MCF 10A (cell line): ENCODE measurements around the gene CTRL. TPM values are rescaled to one million over a fixed set of nuclear protein-coding genes. Genes with fewer than 3 reads are reported as not detected.

ENCODE experiments used
- BruUV-seq: library from RNA; stranded (reverse); fragments of 400-500 nt; replicated peaks from 2 replicates; lab custom pipeline; 2021; lab: Mats Ljungman, UMichigan
- CTCF ChIA-PET: fragments of 300-600 bp; sonication (Branson Sonifier 250); formaldehyde crosslinking; extraction: SDS; loops from one replicate; lab custom pipeline; 2021; ENCODE audit warnings: antibody characterized with exemption, inconsistent platforms; lab: Yijun Ruan, JAX
- POLR2A ChIA-PET: fragments of 300-600, 350-650 bp; sonication (Branson Sonifier 250); formaldehyde crosslinking; extraction: SDS; loops from one replicate; lab custom pipeline; 2020; ENCODE audit warnings: antibody characterized with exemption, inconsistent platforms; lab: Yijun Ruan, JAX
- DNase-seq: peaks from one replicate; pipeline ENCODE4 v3.0.0-alpha.2; 2018; ENCODE audit not compliant: unreplicated experiment
- H3K27ac Mint-ChIP-seq: one replicate; pipeline ENCODE4 v1.8.0; 2022; ENCODE audit warnings: mild to moderate bottlenecking, low read depth, mixed read lengths; ENCODE audit not compliant: unreplicated experiment
- H3K27me3 Mint-ChIP-seq: one replicate; pipeline ENCODE4 v1.8.0; 2022; ENCODE audit warnings: mixed read lengths; ENCODE audit not compliant: insufficient read depth, unreplicated experiment
- H3K36me3 Mint-ChIP-seq: one replicate; pipeline ENCODE4 v1.8.0; 2022; ENCODE audit warnings: mild to moderate bottlenecking, moderate library complexity, mixed read lengths; ENCODE audit not compliant: insufficient read depth, unreplicated experiment
- H3K4me1 Mint-ChIP-seq: one replicate; pipeline ENCODE4 v1.8.0; 2022; ENCODE audit warnings: mixed read lengths; ENCODE audit not compliant: insufficient read depth, unreplicated experiment
- H3K4me3 Mint-ChIP-seq: one replicate; pipeline ENCODE4 v1.8.0; 2022; ENCODE audit warnings: mild to moderate bottlenecking, moderate library complexity, mixed read lengths; ENCODE audit not compliant: unreplicated experiment
- H3K9me3 Mint-ChIP-seq: one replicate; pipeline ENCODE4 v1.8.0; 2022; ENCODE audit warnings: mixed read lengths; ENCODE audit not compliant: unreplicated experiment
- CTCF ChIP-seq: fragments of 200-600 bp; IDR thresholded peaks from one replicate; pipeline ENCODE4 v1.8.0; 2022; ENCODE audit warnings: antibody characterized with exemption, mild to moderate bottlenecking; ENCODE audit not compliant: unreplicated experiment
- intact Hi-C: fragments of 100-400 bp; cut with micrococcal nuclease; formaldehyde crosslinking; loops from 2 replicates; pipeline ENCODE4 v1.14.1; 2022
- total RNA-seq: library from RNA; stranded (reverse); gene quantifications from 2 replicates; pipeline ENCODE4 v1.2.3, GENCODE V29; 2022

CTRL gene
- total RNA-seq, 1 experiment from 2014 or later = 1.6 TPM

- peak; percentile 19 for DNase-seq
- Mint-ChIP-seq H3K36me3 (peaks cover 22% of the 10 kb centered on the region), H3K4me1 (peaks cover 29% of the 10 kb centered on the region), H3K4me3 (peak overlapping the region; percentile 82), H3K9me3 (no peaks in the 10 kb centered on the region), H3K27ac (peak overlapping the region; percentile 77), H3K27me3 (no peaks in the 10 kb centered on the region)
- POLR2A ChIA-PET = interaction anchor here (0.6 to 5.0 kb wide), 8 partner anchors 33 to 1458 kb away, joined by 3 to 40 read pairs (median 4); partner anchors contain the start of genes DDX28, DUS2, NOL3 and PSKH1
- BruUV-seq = no TSS peak
- CTCF ChIA-PET = interaction anchor here (0.5 to 0.9 kb wide), 3 partner anchors 47 to 152 kb away, joined by 3 to 4 read pairs (median 3); no protein-coding TSS in a partner anchor
- intact Hi-C loops = loop anchor here (2.0 to 5.0 kb wide), 2 partner anchors 73 to 269 kb away; partner anchors contain the start of gene ESRP2
- no peak for TF ChIP-seq CTCF
Observed at GRCh38 chr16:67967958-67968399, 36.3 kb upstream of the CTRL start.

- peaks cover 35% of the 10 kb centered on the region for H3K4me1 Mint-ChIP-seq
- TF ChIP-seq CTCF = no peak
- H3K36me3 Mint-ChIP-seq = peaks cover 26% of the 10 kb centered on the region
- peak overlapping the region; percentile 82 for H3K4me3 Mint-ChIP-seq
- no peaks in the 10 kb centered on the region for H3K27me3 Mint-ChIP-seq
- peak; percentile 24 for DNase-seq
- ChIA-PET CTCF (interaction anchor here (0.6 to 0.9 kb wide), 3 partner anchors 29 to 151 kb away, joined by 3 to 4 read pairs (median 4); no protein-coding TSS in a partner anchor), POLR2A (interaction anchor here (0.6 to 5.0 kb wide), 14 partner anchors 8 to 1457 kb away, joined by 3 to 40 read pairs (median 4); partner anchors contain the start of genes DDX28, DUS2, ESRP2 and NOL3)
- peak overlapping the region; percentile 77 for H3K27ac Mint-ChIP-seq
- intact Hi-C loops = loop anchor here (2.0 to 5.0 kb wide), 2 partner anchors 73 to 270 kb away; partner anchors contain the start of gene ESRP2
- no peaks in the 10 kb centered on the region for H3K9me3 Mint-ChIP-seq
- TSS peak; percentile 42 for BruUV-seq
Observed at GRCh38 chr16:67967183-67967957, 35.7 kb upstream of the CTRL start.

GRCh38 chr16:67966549-67967182 lies 35.0 kb upstream of the CTRL start:
- CTCF ChIA-PET = interaction anchor here (0.6 to 1.1 kb wide), 5 partner anchors 28 to 150 kb away, joined by 3 to 4 read pairs (median 3); no protein-coding TSS in a partner anchor
- POLR2A ChIA-PET = interaction anchor here (0.5 to 5.0 kb wide), 19 partner anchors 9 to 271 kb away, joined by 3 to 40 read pairs (median 4); partner anchors contain the start of genes DDX28, DUS2, ESRP2 and PSMB10
- peak; percentile 57 for DNase-seq
- TF ChIP-seq CTCF = no peak
- Mint-ChIP-seq H3K27me3 (no peaks in the 10 kb centered on the region), H3K27ac (peak overlapping the region; percentile 77), H3K9me3 (no peaks in the 10 kb centered on the region), H3K4me1 (peaks cover 42% of the 10 kb centered on the region), H3K4me3 (peak overlapping the region; percentile 82), H3K36me3 (peaks cover 28% of the 10 kb centered on the region)
- BruUV-seq = no TSS peak
- intact Hi-C loops = loop anchor here (2.0 to 5.0 kb wide), 2 partner anchors 74 to 271 kb away; partner anchors contain the start of gene ESRP2
